DMS 273 (cell line): Measurements from ENCODE around the gene AFDN.
A peak's percentile ranks its signal among the peaks of the same experiment; 100 is the strongest.

Source experiments
- DNase-seq: peaks from one replicate; lab custom pipeline; 2025; ENCODE audit not compliant: unreplicated experiment; lab: John Stamatoyannopoulos, UW

The AFDN gene

DNA sequence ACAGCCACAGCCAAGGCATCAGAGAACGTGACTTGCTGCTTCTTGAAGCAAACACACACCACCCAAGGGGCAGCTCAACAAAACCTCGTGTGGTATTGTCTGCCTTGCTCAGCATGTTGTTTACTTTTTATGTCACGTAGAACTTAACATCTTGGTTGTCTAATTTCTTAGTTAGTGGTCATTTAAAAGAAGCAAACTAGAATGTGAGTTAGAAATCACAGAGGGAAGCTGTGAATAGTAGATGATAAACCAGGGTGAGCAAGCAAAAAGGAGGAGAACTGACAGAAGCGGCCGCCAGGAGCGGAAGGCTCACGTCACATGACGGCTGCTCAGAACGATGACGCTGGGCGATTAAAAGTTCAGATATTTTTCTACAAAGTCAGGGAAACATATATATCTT, 119.3 kb downstream of the AFDN start:
- DNase-seq = no peak

DNA sequence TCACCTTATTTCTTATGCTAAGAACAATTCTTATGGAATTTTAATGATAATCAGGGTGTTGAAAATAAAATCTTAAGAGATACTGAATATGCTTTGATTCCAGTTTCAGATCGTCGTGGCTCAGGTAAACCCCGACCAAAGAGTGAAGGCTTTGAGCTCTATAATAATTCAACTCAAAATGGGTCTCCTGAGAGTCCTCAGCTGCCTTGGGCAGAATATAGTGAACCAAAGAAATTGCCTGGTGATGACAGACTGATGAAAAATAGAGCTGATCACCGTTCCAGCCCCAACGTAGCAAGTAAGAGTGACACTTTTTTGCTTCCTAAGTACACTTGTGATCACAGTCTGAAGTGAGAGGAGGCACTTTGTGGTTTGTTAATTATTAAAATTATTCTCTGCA, 119.9 kb downstream of the AFDN start:
- no peak for DNase-seq

DNA sequence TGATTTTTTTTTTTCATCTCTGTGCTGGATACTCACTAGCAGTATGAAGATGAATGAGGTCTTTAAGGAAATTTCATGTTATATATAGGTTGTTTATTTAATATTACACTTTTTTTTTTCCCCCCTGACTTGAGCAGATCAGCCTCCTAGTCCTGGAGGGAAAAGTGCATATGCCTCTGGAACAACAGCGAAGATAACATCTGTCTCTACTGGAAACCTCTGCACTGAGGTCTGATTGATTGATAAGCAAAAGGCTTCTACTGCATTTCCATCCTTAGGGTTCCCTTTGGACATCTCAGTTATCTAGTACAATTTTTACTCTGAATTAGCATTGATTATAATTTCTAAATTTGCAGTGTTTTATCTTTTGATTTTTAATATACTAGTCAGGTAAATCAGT, 121.0 kb downstream of the AFDN start:
- DNase-seq = no peak

DNA sequence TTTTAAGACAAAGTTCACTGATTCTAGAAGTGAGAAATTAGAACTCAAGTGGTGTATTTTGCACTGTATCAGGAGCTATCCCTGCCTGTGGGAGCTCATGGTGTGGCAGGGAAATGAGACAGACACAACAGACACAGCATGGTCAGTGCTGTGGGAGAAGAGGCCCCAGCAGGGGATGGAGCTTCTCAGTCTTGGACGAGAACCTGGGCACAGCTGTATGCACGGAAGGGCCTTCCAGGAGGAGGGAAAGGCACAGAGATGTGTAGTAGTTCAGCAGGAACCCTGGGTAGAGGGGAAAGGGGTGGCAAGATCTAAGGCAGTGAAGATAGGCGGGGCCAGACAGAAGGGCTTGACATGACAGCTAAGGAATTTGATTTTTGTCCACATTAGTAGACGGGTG, 122.0 kb downstream of the AFDN start:
- no peak for DNase-seq

DNA sequence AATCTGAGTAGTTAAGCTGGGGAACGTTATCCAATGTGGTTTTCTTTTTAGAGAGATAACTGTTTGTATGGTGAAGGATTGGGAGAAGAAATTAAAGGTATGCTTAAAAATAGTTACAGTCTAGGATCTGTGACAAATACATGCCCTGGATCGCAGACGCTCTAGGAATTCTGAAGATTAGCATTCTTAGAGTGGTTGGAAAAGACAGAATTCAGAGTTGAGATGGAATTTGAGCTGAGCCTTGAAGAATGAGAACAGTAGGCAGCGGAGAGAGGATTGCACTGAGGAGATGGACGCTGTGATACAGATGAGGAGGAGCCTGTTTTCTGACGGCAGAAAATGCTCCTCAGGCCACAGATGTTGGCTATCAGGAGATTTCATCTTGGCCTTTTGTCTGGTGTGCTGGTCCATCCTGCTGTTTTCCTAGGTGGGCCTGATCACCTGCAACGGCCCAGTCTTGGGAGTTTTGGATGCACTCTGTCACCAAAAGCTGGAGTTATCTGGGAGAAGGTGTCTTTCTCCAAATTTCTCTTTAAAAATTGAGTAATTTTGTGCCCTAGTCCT, 122.5 kb downstream of the AFDN start:
- no peak for DNase-seq

DNA sequence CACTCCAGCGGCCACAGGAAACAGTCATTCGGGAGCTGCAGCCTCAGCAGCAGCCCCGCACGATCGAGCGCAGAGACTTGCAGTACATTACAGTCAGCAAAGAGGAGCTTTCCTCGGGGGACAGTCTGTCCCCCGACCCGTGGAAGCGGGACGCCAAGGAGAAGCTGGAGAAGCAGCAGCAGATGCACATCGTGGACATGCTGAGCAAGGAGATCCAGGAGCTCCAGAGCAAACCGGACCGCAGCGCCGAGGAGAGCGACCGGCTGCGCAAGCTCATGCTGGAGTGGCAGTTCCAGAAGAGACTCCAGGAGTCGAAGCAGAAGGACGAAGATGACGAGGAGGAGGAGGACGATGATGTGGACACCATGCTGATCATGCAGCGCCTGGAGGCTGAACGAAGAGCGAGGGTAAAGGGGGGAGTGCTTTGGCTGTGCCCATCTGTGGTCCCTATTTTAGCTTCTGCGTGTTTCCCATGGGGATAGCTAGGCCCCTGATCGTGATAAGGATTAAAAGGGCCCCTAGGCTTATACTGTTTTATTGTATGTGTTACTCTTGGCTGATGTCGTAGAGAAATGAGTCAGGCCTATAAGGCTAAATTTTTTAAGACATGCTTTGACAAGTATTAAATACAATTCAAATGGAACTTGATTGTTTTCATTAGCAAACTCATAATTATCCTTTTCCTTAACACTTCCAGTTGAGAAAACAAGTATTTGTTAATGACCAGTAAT, 125.2 kb downstream of the AFDN start:
- DNase-seq = no peak

DNA sequence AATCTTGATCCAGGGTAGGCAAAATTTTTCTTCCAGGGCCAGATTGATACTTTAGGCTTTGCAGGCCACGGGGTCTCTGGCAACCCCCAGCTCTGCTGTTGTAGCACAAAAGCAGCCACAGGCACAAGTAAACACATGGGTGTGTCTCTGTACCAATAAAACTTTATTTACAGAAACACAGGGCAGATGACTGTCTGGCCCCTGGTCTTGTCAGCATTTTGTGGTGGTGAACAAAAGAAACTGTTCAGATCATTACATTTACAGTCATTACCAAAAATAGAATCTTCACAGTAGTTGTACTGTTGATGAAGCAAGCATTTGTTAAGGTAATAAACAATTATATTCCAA, 125.8 kb downstream of the AFDN start:
- DNase-seq = no peak

DNA sequence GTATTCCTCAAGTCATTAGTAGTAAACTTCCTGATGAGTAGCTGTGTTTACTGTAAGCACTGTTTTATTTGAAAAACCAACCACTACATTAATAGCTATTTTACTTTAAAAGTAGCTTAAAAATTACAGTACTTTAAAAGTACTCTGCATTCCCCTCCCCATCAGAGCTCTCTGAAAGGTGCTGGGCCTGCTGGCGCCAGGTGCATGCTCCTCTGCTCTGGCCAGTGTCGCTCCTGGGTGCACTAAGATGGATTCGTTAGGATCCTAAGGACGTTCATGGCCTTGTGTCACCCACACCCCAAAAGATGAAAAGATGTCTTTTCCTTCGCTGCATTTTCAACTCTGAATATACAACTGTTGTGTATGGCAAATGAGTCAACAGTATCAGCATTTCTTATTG, 126.8 kb downstream of the AFDN start:
- DNase-seq = no peak

DNA sequence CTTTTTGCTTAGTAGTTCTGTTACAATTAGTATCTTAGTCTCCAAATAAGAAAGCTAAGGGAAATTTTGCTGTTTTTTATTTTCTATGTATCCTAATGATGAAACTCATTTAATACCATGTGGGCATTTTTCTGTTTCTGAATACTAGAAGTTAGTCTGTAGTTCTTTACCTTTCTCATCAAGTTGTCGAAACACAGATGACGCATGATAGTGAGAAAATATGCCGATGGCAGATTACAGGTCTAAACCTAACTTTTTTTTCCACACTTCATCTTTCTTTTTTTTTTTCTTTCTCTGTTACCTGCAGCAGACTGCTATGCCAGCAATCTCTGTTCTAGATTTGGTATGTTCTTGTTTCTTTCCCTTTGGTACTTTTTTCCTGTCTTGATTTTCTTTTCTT, 127.4 kb downstream of the AFDN start:
- no peak for DNase-seq

DNA sequence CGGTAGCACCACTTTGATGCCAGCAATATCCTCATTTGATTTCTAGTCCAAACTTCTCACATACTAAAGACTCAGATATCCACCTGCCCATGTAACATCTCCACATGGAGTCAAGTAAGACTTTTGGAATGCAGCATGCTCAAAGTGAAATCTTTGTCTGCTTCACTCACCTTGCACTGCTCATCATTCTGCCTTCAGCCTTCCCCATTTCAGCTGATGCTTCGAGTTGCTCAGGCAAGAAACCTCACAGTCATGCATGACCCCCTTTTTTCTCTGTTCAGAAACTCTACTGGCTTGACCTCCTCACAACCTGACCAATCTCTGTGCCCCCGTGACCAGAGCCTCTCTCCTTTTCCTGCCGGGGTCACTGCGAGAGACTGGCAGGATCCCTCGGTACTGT, 129.8 kb downstream of the AFDN start:
- no peak for DNase-seq

DNA sequence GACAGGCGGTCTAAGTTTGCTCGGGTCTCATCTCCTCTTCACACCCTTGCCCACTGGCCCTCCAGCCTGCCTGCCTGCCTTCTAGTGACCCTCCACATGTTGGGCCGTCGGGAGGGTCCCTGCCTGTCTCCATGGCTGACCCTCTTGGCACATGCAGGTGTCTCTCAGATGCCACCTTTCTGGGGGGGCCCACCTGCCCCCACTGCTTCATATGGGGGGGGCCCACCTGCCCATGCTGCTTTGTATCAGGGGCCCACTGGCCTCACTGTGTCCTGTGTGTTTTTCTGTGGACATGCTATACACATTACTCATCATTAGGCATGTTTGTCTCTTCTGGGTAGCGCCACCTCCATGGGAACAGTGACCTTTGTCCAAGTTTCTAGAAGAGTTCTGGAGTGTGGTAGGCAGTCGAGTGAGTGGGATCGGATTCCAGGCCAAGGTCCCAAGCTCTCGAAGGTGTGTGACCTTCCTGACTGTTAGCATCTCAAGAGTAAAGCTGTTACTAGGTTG, 130.3 kb downstream of the AFDN start:
- DNase-seq = no peak

DNA sequence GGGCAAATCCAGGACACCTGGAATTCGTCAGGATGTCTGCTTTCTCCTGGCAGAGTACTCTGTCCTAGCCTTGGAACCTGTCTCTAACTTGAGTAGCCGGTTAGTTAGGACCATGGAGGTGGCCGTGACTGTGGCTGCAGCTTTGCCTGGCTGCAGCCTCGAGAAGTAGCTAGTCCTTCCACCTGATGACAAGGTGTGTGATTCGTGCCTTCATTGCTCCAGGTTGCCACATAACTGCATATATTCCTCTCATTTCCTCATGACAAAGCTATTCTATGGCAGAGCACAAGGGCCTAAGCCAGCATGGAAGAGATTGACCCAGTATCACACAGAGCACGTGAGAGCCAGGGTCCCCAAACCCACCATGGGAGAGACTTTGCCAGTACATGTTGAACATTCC, 130.9 kb downstream of the AFDN start:
- DNase-seq = no peak

DNA sequence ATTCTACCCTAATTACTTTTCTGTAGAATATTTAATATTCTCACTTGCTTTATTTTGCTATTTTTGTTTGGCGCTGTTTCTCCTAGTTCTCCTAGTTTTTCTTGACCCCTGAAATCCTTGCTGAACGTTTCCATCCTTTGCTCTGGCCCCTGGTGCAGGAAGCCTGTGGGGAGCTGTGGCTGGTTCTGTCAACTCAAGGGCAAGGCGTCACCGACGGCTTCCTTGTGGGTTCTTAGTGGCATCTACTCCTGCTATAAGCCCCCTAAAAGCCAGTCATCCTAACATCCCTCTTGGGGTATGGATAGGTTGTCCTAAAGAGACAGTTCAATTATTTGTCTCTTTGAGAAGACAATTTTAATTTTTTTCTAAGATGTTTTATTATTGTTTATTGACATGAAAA, 133.9 kb downstream of the AFDN start:
- no peak for DNase-seq

DNA sequence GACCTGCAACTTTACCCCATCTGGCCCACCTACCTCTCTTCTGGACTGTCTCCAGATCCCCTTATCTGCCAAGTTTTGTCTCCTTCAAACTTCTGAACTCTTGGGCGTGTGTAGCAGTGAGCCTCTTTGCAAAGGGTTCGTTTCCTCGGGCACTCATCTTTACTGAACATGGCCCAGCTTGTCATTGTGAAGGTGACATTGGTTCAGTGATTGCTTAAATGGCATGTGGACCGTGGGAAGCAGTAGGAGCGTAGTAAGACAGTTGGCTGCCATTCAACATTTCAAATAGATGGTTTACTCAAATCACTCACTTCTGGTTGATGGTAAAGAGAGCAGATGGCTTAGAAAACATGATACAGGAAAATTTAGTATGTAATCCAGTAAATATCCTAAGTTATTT, 136.0 kb downstream of the AFDN start:
- peak; percentile 83 for DNase-seq

DNA sequence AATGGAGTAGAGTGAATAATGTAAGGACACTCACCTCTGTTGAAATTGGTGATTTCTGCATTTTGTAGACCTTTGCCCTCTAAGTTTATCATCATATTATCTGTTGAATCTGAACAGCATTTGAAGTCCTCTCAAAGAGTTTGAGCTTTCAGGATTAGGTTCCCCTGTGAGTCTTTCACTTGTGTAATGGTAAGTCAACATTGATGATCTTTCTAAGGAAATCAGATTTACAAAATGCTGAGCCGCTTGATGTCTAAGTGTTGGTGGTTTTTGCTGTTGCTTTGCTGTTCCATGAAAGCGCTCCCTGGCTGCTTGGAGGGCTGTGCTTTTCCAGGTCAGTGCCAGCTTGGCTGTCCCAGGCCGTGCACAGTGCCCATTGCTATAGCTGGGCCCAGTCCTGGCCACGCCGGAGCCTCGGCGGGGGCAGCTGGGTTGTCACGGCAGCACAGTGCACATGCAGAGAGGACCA, 136.9 kb downstream of the AFDN start:
- no peak for DNase-seq

DNA sequence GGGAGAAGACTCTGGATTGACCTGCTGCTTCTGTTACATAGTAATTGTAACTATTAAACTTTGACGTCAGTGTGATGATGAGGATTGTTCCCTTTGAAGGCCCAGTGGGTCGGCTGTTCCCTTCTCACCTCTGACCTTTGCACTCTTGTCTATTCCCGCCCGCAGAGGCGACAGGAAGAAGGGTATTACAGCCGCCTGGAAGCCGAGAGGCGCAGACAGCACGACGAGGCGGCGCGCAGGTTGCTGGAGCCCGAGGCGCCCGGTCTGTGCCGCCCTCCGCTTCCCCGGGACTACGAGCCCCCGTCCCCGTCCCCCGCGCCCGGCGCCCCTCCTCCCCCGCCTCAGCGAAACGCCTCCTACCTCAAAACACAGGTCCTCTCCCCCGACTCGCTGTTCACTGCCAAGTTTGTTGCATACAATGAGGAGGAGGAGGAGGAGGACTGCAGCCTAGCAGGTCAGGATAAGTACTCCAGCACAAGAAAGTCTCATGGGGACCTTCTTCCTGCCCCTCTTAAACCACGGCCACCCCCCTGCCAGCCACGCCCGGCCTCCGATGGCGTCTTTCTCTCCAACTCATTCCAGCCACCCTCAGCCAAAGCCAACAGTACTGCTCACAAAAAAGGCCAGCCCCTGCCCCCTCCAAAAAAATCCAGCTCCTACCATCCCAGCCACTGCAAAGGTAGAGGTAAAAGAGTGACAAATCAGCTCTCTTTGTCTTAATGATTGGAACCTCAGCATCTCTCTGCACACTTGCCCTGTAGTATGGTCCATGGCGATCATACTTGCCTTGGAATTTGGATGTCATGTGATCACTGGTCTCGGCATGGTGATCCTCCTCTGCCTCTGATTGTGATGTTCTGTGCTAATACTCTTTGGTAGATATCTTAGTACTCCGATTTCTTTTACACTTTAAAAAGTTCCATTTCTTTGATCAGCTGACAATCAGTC, 139.2 kb downstream of the AFDN start:
- no peak for DNase-seq

DNA sequence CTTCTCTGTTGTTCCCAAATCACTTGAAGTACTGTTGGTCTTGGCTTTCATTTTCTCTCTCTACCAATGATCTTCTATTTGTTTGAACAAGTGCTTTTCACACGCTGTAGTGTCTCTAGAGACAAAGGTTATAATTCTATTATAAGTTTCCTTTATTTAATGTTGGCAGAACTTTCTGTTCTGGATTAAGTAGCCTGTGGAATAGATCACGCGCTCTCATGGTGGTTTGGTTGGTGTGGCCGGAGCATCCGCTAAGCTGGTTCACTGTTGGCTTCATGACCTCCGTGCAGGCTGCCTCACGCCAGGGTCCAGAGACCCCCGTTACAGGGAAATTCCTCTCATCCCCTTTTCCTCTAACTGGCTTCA, 139.8 kb downstream of the AFDN start:
- no peak for DNase-seq

DNA sequence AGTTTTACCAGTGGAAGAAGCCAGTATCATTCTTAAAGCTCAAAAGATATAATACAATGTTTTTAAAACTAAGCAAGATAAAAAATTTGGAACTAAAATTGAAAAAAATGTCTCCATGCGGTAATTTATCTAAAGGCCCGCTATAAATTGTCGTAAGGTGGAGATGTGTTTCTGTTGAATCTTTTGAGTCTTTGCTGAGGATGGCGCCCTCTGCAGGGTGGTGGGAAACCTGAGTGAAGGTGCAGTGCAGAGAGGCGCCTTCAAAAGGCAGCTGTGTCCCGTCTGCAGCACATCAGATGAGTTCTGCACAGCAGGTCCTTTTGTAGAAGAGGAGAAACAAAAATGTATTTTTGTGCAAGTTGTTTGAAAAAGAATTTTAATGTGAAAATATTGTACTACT, 141.4 kb downstream of the AFDN start:
- DNase-seq = peak; percentile 41

DNA sequence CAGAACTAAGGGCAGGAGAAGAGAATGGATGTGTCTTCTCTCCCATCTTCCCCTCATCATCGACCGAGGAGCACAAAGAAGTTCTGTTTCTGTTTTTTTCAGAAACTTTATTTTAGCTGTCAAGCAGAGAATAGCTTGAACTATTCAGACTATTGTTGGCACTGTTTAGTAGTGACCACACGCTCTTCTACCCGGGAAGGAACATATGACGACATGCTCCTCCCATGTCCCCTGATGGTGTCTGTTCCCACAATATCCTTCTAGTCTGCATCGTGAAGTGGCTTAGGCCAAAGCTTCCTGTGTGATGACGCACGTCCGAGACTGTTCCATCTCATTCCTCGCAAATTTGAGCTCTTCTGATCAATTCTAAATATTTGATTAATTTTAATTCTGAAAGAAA, 143.5 kb downstream of the AFDN start:
- no peak for DNase-seq

DNA sequence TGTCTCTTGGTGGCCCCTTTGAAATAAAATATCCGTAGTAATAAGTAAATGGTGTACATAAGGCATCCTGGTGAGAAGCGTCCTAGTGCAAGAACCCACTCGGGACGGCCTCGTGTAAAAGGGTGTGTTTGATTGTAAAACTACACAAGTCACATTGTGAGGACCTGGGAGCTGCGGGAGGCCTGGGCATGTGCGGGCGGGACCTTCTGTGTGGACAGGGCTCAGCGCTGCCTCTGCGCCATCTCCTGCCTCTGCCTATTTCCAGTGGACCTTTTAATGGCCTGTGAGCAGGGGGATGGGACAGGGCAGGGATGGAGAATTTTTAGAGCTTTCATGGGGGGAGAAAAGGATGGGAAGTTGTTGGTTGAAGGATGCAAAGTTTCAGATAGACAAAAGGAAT, 145.5 kb downstream of the AFDN start:
- no peak for DNase-seq

DNA sequence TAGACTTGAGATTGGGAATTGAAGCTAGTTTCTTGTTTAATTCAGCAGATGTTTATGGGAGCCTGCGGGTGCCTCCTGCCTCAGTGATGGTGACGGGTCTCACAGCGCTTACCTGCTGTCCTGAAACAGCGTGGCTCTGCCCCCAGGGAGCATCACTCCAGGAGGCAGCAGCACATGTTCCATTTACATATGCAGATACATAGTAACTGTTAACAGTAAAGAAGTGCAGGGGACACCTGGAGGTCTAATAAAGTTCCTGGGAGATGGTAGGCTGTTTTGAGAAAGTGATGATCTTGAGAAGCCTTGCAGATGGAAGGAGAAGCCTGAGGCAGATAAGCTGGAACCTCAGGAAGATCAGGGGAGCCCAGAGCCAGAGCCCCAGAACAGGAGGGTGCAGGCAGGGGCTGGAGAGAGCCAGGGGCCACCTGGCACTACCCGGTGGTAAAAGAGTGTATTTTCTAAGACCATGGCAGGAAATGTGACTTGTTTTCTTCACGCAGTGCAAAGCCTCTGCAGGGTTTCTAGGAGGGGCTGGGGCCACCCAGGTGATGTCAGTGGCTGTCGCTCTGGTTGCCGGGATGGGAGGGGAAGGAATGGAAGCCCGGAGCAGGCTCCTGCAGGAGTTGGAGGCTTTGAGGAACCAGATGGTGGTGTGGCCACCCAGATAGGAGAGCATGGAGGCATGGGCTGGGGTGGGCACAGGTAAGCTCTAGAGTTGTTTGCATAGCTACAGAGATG, 146.6 kb downstream of the AFDN start:
- peak; percentile 13 for DNase-seq
